AG08395 (cell line): ENCODE measurements around the gene SHROOM3.
A peak's percentile ranks its signal among the peaks of the same experiment; 100 is the strongest.

Source experiments
- DNase-seq: peaks from one replicate; pipeline ENCODE4 v3.0.0; 2012; ENCODE audit warnings: mixed read lengths, low spot score

The SHROOM3 gene

DNA sequence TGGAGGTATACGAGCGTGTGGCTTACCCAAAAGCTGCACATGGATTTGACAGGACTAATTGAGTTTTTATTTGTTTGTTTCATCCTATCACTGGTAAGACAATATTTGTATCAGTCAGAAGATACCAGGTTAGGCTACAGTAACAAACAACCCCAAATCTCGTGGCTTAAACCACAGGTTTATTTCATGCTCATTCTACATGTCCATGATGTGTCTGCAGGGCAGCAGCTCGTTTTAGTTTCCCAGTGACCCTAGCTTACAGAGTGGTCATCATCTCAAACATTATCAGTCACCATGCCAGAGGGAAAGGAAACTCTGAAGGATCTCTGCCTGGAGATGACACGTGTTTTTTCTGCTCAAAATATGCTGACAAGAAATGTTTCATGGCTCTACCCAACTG lies 108.3 kb downstream of the SHROOM3 start:
- DNase-seq = no peak

DNA sequence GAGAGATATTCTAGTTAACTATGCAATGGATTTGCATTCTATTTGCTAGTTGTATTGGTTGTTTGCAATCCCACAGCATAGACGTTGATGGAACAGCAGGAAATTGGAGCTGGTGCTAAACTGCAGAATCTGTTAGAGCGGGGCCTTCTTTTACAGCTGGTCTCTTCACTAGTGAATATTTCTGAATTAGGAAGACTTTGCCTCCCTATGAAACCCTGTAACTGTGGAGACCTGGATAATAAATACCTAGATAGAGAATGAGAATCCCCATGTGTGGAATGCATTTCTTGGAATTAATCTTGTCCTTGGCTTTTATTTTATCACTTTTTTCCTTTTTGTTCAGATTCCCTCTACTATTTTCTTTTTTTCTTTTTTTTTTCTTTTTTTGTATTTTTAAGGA lies 109.7 kb downstream of the SHROOM3 start:
- no peak for DNase-seq

DNA sequence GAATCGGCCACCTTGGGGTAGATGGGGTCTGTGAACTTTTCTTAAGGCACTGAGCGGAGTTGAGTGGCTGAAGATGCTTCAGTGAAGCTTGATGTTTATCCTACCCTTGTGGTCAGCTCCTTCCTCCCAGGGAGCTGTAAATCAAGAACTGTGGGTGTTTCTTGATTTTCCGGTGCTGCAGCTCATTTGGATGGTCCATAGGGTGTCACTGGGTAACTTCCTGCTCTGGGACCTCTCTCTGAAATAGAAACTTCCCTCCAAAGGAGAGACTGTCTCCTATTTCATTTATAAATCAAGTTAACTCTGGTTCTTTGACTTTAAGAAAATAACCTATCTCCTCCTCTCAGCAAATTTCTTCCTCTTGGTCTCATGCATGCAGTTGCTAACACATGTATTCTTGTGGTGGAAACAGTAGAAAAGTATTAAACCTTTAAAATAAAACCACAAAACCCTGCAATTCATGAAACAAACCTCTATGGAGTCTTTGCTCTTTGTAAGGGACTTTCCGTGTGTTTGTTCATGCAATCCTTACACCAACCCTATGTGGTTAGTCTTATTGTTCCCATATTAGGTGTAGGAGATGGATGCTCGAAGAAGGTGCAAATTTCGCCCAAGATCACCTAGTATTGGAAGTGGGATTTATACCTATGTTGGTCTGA lies 110.3 kb downstream of the SHROOM3 start:
- no peak for DNase-seq

DNA sequence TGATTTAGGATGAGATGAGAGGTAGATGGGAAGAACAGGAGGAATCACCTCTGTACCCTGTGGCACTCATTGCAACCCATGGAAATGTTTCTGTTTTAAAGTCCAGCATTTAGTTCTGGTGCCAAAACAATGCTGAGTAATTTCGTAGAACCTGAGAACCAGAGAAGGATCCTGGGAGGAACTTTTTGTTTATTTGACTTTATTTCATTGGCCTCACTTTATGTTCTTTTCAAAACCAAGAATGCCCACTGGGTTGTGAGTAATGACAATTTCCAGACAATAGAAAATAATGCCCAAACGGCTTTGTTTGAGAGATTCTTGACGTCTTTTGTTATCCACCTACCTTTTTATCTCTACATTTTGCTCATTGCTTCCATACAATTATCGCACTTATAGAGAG lies 111.3 kb downstream of the SHROOM3 start:
- DNase-seq = no peak

DNA sequence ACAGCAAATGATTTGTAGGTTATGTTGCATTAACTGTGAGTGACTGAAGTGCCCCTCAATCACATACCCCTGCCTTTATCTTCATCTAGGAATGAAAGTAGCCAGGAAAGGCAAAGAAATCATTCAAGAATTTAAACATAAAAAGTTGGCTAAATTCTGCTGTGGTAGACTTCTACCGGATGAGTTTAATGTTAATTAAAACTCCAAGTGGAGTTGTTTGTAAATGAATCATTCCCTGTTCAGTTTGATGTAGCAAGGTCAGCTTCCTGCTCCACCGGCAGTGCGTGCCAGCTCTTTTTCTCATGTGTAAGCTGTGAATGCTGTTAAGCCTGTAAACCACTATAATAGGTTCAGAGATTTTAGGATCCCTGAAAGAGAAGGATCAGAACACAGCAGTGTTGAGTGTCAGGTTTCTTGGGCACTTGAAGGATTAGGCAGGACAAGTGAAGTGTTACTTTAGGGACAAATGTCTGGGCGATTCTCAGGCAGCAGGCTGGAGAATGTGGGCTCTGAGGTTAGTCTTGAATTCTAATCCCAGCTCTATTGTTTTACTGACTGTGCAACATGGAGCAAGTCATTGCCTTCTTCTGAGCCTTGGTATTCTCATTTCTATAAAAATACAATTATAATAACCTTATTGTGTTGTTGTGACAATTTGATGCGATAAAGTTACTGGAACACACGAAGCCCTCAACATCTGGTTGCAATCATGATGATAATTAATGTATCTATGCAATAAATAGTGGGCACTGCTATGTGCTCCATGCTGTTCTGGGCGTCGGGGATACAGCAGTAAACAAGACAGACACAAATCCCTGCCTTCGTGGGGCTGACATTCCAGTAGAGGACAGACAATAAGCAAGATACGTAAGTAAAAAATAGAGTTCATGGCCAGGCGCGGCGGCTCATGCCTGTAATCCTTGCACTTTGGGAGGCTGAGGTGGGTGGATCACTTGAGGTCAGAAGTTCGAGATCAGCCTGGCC lies 112.0 kb downstream of the SHROOM3 start:
- DNase-seq = peak; percentile 80

DNA sequence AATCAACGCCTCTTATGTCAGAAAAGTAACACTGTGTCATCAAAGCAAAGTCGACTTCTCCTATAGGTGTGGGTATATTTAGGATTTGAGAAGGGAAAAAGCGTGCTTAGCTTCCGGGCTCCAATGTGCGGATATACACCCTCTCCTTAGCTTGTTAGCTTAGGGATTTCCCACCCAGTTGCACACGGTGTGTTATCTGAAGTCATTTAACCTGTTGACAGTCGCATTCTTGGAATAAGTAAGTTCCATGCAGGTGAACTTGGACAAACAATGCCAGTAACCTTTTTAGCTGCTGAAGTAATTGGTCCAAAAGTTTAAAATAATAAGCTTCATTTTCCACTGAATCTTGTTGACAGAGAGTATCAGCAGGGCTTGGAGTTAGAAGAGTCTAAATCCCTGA lies 113.7 kb downstream of the SHROOM3 start:
- no peak for DNase-seq

DNA sequence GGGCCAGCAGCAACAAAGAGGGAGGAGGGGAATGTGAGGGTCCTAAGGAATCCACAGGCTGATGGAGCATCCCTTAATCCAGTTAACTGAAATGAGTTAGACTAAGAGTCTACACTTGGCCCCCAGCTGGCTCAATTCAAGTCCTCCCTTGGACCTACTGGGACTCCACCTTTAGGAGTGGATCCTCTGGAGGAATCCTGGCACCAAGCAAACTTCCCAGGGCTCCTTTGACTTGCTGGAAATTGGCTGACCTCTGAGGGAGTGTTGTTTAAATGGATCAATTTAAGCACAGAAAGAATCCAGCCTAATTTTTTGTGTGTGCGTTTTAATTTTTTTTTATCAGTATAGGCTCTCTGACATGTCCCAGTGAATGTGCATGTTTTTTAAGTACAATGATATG lies 114.7 kb downstream of the SHROOM3 start:
- DNase-seq = no peak

DNA sequence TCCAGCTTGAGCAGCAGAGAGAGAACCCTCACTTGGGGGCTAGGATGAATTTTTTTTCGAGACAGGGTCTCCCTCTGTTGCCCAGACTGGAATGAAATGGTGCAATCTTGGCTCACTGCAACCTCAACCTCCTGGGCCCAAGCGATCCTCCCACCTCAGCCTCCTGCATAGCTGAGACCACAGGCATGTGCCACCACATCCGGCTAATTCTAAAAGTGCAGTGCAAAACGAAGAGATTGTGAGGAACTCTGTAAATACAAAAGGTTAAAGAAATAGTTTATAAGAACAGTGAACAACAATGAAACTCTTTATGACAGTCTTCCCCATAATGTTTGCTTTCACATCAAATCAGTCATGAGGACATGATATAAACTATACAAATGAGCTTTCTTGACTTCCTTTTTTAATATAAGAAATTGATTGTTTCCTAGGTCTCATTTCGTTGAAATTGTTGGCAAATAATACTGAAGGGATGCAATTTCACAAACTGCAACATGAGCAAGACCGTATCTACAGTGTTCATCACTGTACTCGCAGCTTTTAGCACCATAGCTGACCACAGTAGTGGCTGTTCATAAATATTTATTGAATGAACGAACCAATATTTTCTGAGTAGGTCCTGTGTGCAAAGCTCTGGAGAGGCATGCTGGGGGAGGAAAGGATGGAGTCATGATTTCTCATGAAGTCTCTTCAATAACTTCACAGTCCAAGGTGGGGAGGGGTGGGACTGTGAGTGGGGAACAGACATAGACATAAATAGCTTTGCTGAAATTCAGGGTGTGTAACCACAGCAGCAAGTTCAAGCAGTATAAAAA lies 116.1 kb downstream of the SHROOM3 start:
- no peak for DNase-seq

DNA sequence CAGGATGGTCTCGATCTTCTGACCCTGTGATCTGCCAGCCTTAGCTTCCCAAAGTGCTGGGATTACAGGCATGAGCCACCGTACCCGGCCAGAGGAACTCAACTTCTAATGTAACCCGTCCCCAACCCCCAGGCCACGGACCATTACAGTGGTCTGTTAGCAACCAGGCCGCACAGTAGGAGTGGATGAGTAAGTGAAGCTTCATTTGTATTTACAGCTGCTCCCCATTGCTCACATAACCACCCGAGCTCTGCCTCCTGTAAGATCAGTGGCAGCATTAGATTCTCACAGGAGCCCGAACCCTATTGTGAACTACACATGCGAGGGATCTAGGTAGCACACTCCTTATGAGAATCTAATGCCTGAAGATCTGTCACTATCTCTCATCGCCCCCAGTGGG lies 119.6 kb downstream of the SHROOM3 start:
- no peak for DNase-seq

DNA sequence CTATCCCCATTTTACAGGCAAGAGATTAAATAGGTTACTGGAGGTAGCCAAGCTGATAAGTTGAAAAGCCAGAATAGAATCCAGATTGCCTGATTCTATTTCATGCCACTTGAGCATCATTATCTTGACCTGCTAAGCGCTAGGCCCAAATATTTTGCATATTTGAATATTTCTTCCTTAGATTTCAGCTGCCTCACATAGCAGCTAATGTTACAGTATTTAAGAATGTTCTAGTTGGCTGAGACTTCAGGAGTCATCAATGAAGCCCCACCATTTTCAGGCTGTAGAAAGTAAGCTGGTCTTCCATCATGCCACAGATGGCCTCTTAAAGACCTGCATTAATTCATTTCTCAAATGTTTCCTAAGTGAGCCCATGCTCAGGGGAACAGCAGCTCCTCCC lies 121.4 kb downstream of the SHROOM3 start:
- DNase-seq = no peak

DNA sequence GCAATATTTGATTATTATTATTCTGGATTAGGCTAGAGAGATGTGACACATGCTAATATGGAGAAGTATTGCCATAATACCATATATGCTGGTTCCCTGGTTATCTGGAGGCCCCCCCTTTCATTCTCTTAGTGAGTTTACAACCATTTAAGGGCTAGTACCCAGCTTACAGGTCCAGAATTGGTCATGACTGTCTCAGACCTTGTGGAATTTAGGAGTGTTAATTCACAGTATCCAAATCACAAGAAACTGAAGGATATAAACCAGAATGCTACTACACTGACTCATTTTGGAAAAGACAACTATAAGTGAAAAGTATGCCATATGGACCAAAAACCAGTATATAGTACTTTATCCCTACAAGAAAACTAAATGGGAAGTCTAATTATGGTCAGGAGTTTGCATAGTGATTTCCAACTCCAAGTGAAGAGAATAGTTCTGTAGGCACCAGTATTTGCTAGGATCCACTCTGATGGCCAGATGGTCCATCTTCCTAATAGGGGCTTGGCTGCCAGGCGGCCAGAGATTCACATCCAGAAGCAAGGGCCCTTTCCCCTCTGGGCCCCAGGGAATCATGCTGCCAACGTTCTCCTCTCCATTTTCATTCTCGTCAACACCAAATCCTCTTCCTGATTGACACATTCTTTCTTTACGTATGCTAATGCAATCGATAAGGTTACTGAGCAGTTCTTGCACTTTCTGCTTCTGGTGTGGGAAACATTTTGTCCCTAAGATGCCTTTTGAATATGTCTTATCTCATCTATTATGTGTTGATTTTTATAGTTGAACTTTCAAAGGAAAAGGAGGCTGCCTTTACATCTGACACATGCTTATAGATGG lies 123.6 kb downstream of the SHROOM3 start:
- peak; percentile 48 for DNase-seq

DNA sequence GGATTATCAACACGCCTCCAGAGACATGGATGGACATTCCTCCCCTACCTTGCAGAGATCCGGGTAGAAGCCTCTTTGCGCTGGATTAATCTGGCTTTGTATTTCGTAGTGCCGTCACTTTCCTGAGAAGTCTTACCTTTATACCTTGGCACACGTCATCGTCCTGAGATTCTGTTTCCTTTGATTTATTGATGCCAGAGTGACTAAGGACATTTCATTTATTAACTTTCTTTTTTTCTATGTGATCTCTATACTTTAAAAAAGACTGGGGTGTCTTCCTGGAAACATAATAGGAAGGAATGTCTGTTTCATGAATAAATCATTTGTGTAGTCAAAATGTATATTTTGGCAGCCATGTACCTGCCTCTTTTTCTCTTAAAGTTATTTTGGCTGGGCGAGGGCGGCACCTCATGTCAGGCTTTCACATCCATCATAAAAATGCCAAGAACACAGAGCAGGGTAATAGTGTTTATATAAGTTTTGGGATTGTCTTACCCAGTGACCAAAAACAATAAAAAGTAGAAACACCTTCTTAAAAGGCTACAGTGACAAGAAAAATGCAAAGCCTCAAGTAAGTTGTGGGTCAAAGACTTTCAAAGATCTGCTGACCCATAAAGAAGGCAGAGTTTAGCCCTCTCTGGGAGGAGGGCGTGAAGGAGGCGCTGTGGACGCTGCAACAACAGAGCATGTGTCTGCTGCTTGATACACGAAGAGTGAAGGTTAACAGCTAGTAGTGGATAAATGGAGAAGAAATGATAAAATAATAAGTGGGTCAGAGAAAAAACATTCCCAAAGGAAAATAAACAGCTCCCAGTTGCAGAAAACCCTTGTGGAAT lies 124.4 kb downstream of the SHROOM3 start:
- DNase-seq = no peak

DNA sequence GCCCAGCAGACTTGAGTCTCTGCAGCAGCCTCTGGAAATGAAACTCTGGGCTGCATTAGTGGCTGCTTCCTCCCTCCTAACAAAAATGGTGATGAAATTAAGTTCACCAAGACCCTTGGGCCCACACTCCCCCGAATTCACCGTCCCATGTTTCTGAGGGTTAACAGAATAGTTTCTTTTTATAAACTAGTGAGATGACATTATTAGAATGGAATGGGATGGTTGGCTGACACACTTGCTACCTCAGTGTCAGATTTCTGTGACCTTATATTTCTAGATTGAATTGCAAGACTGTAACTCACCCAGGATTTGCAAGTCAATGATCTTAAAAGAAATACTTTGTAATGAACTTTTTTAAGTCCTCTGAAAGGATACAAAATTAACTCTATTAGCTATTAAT lies 127.1 kb downstream of the SHROOM3 start:
- DNase-seq = peak; percentile 58

DNA sequence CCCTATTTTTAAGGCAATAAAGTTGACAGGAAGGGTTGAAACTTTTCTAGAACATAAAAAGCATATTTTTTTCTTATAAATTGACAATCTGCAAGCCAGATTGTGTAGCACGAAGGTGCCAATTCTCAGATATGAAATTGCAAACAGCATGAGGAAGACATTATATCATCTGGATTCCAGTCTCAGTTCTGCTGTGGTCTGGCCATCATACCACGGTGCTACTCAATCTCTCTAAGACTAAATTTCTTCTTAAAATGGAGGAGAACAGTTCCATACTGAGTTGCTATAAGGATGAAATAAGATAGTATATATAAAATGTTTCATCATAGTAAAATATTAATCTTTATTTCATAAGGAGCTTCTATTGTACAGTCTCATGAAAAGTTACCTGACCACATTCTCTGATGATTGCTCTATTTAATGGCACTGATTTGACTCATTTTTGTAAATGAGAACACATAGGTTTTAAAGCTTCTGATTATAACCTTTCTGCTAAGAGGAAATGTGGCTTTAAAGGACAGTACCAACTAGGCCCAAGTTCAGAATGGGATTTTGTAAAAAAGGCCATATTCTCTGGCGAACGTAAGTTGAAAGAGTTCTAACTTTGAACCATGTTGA lies 127.9 kb downstream of the SHROOM3 start:
- DNase-seq = no peak

DNA sequence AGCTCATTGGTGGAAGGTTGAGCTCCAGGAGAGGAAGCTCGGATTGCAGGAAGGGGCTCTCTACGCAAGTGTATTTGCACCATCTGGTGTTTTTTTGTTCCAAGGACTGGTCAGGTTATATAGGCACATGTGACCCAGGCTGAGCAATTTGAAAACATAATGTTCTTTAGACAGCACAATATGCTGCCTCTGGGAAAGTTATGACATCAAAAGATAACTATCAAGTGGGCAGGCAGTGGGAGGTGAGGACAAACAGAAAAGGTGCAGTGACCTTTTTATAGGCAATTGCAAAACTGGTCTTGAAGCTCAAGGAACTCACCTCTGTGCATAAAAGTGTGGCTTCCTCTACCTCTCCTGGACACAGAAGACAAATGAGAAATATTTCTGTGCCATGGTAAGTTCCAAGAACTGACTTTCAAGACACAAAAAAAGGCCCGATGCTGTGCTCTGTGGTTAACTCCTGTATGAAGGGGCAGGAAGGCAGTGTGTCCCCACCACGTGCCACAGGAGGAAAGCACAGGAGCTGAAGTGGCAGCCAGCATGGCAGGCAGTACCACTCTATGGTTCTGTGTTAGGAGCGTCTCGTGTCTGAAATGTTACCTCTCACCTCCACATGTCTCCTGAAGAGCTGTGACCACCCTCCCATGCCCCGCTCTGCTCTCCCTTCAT lies 128.6 kb downstream of the SHROOM3 start:
- no peak for DNase-seq

DNA sequence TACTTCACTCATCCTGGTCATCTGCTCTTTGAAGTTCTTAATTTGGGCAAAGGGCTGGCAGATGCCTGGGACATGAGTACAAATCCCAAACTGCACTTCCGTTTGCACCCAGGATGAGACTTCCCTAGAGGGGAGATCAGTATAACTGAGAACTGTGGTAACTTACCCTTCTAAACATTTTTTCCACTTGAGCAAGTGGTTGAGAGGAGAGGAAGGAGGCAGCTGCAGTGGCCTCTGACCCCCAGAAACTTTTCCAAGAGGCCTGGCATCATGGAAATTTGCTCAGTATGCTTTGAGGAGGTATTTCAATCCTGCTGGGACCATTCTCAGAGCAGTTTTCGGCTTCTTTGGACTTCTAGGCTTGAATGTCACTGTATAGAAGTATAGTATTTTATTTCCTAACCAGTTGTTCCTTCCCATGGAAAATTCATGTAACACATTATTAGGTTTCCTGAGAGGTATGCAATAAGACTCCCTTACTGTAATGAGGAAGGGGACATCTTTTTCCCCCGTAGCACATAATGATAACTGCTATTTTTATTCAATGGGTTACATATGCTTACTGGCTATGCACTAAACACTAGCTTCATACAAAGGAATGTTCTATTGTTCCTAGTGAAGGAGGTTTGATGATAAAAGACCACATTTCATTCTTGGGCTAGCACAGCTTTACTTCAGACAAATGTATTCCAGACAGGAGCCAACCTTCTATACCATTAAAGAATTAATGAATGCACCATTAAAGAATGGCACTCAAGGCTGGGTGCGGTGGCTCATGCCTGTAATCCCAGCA lies 129.3 kb downstream of the SHROOM3 start:
- no peak for DNase-seq

DNA sequence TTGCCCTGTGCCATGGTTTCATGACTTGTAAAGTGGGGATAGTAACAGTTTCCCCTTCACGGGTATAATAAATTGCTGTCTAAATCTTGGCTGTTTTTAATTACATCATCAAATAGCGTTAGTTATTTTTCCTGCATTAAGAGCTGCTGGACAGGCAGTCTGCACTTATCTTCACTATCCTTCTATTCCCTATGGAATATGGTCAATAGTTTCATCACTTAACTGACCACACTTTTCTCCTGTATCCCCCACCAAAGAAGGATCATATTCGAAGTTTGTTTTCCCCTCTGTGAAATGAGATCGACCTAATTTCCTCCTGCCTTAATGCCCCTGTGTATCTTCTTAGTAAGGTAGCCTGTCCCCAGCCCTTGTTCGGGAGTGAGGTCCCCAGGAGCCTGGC lies 133.2 kb downstream of the SHROOM3 start:
- DNase-seq = no peak

DNA sequence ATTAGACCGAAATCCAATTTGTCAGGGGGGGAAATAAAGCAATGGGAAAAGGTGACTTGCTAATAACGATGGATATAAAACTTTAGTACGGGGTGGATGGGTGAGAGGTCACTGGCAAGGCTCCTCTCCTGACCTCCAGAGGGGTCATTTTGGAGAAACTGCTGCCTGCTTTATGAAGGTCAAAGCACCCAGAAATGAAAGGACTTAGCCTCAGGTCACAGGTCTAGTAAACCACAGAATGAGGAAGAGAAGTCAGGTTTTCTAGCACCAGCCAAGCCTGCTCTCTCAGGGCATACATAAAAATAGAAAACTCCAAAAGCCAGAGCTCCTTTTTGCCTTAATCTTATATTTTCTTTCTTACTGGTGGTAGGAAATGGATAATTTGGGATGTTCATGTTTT lies 134.2 kb downstream of the SHROOM3 start:
- no peak for DNase-seq

DNA sequence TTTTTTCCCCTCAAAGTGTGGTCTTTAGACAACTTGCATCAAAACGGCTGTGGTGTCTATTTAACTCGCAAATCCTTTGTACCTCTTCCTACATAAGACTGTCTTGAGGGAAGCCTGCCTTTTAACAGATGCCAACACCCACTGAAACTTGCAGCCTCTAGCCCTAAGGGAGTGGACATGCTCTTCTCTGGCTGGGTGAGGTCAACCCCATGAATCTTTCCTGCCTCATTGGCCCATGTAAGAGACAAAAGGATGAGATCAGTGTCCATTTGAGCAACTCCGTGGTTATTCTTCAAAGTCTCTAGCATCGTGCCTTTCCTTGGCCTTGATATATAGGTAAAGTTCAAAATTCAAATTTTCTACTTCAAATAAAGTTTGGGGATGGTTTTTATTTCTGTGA lies 134.7 kb downstream of the SHROOM3 start:
- no peak for DNase-seq
